Fibroblast of the conjunctiva (primary cell): Measurements from ENCODE around the gene ATP6V1A.
"Not testable (repeated sequence)": the region's sequence is repeated elsewhere in the genome, so short reads cannot be mapped to it uniquely, and the experiment has no call there.

ENCODE experiments used
- DNase-seq: peaks from one replicate; pipeline ENCODE4 v3.0.0-alpha.2; 2010; ENCODE audit warnings: low read depth

The ATP6V1A gene

DNA sequence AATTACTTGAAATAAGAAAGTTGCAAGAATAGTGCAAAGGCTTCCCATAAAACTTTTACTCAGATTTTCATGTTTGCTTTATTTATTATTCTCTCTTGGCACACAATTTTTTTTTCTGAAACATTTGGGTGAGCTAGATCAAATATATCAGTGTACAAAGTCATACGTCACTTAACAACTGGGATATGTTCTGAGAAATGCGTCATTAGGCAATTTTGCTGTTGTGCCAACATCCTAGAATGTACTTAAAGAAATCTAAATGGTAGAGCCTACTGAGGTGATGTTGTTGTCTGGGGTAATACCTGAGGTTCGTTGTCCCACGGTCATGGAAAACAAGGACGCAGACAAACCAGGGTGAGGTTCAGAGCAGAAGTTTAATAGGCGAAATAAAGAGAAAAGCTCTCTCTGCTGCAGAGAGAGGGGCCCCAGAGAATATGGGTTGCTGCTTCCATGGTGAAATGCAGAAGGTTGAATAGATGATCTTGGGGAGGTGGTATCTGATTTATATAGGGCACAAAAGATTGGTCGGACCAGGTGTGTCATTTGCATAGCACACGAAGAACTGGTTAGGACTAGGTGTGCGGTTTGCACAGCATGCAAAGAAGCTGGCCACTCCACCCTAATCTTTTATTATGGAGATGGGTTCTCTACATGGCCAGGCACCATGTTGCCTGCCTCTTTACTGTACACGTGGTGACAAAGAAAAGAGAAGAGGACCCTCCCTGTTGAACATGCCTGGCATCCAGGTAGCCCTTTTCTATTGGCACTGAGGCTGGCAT, 82.9 kb downstream of the ATP6V1A start:
- no peak for DNase-seq

DNA sequence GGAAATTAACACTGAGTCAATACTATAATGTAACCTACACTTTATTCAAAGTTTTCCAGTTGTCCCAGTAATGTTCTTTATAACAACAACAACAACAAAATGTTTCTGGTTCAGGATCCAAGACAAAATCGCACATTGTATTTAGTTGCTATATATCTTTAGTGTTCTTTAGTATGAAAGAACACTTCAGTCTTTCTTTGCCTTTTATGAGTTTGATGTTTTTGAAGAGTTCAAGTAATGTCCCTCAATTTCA, 84.2 kb downstream of the ATP6V1A start:
- no peak for DNase-seq

DNA sequence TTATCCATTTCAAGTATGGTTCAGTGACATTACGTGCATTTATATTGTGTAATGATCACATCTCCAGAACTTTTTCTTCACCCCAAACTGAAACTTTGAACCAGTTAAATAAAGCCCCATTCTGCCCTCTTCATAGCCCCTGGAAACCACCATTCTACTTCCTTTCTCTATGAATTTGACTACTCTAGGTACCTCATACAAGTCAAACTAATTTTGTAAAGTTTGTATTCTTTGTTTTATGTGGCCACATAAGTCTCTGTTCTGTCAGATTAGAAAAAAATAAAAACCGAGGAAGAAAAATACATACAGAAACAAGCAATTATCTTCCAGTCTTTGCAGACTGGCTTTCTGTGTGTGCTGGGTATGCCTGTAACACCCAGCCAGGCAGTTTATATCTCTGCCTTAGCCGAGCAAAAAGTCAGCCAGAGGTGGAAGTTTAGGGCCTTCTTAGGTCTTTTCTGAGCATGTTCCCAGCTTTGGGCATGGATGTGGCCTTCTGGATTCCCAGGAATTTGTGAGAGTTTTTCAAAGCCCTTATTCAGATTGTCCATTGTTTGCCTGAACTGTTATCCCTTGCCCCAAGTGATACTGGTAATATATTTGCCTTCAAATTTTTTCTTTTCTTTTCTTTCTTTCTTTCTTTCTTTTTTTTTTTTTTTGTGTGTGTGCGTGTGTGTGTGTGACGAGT, 85.8 kb downstream of the ATP6V1A start:
- no peak for DNase-seq

DNA sequence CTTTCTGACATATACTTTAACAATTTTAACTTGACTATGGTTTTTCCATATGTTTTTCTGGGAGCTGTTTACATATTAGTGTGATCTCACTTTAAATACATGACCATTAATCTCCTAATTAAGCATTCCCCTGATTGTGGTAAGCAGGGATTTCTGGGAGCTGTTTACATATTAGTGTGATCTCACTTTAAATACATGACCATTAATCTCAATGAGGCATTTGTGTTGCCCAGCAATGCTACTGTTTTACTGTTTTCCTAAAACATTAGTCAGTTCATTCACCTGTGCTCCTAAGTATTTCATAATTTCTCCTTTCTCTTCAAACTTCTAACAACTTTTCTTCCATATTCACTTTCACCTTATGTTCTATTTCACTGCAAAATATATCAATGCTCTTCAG, 88.1 kb downstream of the ATP6V1A start:
- no peak for DNase-seq

DNA sequence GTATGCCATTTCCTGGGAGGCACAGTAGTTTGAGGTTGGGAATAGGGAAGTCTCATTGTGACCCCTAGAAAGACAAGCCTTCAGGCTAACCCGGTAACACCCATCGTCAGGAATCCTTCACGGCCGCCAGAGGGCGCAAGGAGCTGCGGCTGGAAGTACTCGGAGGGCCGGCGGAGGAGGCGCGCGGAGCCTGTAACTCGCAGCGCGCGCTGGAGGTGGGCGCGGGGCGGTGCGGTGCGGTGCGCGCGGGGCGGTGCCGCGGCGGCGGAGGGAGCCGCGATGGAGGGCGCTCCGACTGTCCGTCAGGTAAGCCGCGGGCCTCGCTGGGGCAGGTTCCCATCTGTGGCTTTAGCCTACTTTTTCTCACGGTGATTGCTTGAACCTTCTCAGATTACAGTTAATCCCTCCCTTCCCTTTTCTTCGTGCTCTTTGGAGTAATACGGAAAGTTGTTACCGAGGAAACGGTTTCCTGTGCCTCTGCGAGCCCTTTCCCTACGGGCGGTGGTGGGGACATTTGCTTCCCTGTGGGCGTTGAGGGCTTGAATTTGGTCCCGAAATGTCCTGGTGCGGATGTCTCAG, 91.9 kb downstream of the ATP6V1A start, which contains the start of gene GRAMD1C:
Gene GRAMD1C, plus strand, starts transcription at position 158 of the 579 bp plus-strand sequence. Its CDS starts 122 bp downstream, at position 280.
- peak; percentile 81 for DNase-seq

DNA sequence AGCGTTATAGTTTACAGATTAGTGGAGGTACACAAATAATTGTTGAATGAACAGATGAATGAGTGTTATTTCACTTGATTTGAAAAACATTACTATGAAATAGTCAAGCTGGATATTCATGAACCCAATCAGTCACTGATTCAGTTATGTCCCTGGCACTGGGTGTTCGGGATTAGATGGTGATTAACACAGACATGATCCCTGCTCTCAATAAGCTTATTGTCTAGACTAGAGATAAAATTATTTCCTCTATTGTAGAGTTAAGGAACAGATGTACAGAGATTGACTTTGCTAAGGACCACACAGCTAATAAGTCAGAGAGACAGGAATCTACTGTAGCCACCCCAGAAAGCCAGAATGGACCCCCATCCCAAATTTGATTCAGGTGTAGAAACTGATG, 92.7 kb downstream of the ATP6V1A start:
- no peak for DNase-seq

DNA sequence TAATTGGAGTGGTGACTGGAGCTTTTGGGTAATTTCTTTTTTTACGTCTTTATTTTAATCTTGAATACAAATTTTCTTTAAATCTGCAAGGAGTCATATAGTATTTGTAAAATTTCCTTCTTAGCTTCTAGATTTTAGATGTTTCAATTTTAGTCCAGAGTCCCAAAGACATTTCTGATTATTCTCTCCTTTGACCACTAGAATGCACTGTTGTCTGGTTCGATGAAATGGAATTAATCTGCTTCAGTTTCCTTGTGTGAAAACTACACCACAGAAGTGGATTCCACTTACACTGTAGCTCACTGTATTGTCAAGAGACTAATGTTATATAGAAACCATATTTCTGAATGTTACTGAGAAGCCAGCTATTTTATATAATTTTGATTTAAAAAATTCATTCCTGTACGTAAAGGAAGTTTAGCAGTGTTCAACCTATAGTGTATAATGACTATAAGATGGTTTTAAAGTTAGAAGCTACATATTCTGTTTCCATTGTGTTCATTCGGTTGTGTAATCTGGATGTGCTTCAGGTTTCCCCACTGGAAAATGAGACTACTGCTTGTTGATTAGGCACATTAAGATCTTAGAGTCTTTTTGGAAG, 97.9 kb downstream of the ATP6V1A start:
- peak; percentile 10 for DNase-seq

DNA sequence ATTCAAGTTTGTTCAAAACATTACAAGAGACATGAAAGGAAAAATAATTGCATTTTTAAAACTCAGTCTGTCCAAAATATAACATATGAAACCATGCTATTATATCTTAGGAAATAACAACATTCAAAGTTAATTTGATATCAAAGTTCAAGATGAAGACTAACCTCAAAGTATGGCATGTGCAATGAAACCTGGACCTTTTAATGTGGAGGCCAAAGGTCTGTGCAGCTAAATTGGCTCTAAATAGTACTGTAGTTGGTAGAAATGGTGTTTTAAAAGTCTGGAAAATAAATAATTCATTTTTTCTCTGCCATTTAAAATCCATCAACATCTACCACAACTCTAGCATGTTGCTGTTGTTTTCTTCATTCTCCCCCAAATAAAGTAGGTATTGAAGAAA, 100.4 kb downstream of the ATP6V1A start:
- DNase-seq, result no peak

DNA sequence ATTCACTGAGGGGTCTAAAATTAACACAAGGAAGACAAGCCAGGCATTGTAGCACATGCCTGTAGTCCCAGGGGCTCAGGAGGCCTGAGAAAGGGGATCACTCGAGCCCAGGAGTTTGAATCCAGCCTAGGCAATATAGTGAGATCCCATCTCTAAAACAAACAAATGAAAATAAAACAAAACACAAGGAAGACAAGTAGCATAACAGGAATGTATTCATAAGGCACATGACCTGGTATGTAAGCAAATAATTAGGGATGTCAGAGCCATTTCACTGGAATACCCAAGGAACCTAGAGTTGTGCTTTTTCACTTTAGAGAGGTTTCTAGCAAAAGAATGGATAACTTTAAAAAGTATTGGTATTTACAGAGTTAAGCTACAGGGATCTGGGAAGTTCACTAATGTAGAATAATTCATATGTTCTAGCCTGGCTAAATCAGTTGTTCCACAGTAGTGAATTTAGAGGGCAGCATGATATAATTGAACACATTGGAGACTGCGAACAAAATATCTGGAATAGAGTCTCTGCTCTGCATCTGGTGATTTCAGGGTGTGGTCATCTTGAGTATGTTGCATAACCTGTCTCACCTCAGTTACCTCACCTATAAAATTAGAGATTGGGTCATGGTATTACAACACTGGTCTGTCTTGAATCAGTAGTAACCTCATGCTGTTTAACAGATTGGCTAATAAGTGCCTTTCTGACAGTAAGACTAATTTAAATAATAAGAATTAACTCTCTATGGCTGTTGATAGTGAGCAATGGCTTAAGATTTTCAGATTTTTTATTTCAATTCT, 101.0 kb downstream of the ATP6V1A start:
- DNase-seq, result no peak

DNA sequence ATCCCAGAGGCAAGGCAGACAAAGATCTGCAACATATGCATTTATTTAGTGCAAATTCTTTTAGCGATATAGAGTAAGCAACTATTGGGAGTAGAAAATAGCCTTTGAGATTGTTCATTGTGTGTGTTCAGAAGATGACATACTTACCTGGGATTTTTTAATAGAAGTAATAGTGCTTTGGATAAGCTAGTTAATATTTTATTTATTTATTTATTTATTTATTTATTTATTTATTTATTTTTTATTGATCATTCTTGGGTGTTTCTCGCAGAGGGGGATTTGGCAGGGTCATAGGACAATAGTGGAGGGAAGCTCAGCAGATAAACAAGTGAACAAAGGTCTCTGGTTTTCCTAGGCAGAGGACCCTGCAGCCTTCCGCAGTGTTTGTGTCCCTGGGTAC, 102.2 kb downstream of the ATP6V1A start:
- DNase-seq, result not testable (repeated sequence)

DNA sequence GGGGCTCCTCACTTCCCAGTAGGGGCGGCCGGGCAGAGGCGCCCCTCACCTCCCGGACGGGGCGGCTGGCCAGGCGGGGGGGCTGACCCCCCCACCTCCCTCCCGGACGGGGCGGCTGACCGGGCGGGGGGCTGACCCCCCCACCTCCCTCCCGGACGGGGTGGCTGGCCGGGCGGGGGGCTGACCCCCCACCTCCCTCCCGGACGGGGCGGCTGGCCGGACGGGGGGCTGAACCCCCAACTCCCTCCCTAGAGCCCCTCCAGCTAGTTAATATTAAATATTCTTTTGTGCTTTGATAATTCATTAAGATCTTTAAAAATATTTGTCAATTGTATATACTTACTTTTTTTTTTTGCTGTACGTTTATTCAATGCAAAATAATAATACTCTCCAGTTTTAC, 103.0 kb downstream of the ATP6V1A start:
- not testable (repeated sequence) for DNase-seq

DNA sequence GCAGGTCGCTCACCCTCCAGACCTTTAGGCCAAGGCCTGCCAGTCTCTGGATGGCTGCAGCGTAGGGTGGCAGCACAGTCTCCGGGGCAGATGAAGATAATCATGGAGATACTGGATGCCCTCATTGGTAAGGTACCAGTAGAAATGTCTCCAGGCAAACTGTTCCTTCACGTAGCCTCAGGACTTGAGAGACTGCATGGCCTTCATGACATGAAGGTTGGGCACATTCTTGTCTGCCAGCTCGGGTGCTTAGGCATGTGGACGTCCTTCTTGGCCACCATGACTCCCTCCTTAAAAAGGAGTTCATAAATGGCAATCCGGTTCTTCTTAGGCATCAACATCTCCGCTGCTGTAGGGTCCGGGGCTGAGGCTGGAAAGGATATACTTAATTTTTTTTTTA, 103.6 kb downstream of the ATP6V1A start:
- DNase-seq, result not testable (repeated sequence)

DNA sequence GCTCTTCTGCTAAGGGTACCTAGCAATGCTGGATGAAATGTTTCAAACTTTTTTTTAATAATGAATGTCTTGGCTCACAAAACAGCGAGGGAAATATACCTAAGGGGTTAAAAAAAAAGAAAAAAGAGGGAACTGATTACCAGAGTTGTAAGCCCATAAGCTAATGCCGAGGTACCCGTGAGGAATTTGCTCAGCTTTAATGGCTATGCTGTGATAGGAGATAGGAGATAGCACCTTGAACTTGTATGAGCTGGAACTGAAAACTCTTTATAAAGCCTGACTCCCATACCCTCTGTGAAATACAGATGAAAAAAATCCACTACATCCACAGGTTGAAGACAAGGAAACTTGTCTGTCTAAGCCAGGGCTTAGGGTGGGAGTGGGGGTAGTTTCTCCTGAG, 105.7 kb downstream of the ATP6V1A start:
- no peak for DNase-seq
